Astrocyte of the spinal cord (primary cell): ENCODE measurements around the gene TNNI2.

ENCODE experiments used
- DNase-seq: peaks from one replicate; pipeline ENCODE4 v3.0.0; 2011; ENCODE audit warnings: low read depth, low spot score
- H3K4me3 ChIP-seq: 2 replicates; pipeline ENCODE4 v1.5.1; 2011; ENCODE audit warnings: low read depth, mild to moderate bottlenecking, low read length, moderate library complexity
- in situ Hi-C: cut with HindIII; loops from 2 replicates; pipeline ENCODE4 v1.10.0; 2017; ENCODE audit warnings: low sequenced_read_pairs
- TF ChIP-seq, protein P1 (sequence below): IDR thresholded peaks from 2 replicates; pipeline ENCODE4 v1.5.1; 2012; ENCODE audit warnings: low read depth, mild to moderate bottlenecking, low read length, inconsistent platforms

The TNNI2 gene

DNA sequence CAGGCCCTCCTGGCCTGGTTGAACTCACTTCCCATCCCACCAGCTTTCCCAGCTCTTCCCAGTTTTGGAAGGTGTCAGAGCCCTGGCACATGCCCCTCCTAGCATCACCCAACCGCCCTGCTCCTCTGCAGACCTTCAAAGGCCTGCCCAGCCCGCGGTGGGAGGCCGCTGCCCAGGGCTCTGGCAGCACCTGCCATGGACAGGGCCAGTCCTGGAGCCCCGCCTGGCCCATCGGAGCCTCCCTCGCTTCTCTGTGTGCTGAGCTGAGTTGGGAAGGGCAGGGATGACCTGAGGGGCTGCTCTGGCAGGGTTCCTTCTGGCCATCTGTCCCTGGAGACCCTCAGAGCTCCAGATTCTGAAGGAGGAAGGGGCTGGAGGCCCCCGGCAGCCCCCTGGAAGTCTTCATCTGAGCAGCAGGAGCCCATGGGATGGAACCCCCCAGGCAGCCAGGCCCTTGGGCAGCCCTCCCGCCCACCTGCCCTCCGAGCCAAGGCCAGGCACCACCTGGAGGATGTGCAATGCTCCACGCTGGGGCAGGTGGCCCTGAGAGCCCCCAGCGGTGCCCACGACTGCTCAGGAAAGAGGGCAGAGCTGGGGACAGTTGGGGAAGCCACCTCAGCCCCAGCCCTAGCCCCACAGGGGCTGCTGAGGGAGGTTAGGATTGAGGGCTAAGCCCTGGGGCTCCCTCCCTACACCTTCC, 17.7 kb downstream of the TNNI2 start:
- DNase-seq = no peak
- TF ChIP-seq, protein P1, sequence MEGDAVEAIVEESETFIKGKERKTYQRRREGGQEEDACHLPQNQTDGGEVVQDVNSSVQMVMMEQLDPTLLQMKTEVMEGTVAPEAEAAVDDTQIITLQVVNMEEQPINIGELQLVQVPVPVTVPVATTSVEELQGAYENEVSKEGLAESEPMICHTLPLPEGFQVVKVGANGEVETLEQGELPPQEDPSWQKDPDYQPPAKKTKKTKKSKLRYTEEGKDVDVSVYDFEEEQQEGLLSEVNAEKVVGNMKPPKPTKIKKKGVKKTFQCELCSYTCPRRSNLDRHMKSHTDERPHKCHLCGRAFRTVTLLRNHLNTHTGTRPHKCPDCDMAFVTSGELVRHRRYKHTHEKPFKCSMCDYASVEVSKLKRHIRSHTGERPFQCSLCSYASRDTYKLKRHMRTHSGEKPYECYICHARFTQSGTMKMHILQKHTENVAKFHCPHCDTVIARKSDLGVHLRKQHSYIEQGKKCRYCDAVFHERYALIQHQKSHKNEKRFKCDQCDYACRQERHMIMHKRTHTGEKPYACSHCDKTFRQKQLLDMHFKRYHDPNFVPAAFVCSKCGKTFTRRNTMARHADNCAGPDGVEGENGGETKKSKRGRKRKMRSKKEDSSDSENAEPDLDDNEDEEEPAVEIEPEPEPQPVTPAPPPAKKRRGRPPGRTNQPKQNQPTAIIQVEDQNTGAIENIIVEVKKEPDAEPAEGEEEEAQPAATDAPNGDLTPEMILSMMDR = no peak
- in situ Hi-C loops = no loop called here
- H3K4me3 ChIP-seq = no peak overlapping the region

DNA sequence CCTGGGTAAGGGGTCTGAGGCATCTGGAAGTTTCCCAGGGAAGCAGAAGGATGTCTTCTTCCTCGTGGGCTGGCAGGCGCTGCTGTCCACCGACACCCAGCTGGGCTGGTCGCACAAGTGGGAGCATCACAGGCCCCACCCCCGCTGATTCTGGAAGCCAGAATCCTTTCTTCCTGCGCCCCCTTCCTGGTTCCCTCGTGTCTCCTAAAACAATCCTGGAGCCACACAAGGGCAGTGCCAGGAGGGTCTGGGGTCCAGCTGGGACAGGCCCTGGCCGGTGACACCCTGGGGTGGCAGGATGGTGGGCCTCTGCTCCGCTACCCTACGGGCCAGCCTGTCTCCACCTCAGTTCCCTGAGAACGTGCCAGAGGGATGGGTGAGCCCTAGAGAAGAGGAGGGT, 18.3 kb downstream of the TNNI2 start:
- TF ChIP-seq, protein P1 = no peak
- DNase-seq = no peak
- no peak overlapping the region for H3K4me3 ChIP-seq
- in situ Hi-C loops = no loop called here

DNA sequence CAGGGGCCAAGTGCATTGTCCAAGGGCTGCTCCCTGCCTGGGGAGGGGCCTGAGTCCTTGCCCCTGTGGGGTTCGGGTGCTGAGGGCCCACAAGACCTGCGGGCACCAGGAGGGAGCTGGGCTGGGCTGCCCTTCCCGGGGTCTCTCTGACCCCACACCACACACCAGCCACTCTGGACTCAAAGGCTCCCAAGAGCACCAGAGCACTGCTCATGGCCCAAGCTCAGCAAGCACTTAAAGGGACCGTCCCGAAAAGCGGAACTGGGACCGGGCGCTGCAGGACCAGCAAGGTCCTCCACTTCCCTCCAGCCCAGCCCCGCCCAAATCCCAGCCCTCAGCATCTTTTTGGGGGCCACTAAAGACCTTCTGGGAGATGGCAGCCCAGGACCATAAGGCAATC, 19.4 kb downstream of the TNNI2 start:
- in situ Hi-C loops = no loop called here
- TF ChIP-seq, protein P1 = no peak
- DNase-seq = no peak
- H3K4me3 ChIP-seq = no peak overlapping the region

DNA sequence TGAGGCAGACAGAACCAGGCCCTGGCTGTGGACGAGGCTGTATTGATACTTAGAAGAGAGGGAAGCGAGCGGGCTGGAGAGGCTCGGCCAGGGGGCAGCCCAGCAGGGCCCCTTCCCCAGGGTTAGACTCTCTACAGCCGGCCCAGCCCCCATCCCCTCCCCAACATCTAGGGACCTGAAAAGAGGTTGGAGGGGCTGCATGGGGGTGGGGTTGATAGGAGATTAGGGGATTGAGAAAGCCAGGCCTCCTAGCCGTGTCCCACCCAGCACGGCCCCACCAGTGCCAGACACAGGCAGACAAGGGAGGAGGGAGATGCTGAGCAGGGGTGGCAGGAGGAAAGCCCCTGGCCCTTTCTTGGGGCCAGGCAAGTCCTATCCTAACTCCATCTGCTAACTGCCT, 19.8 kb downstream of the TNNI2 start:
- DNase-seq = no peak
- no peak overlapping the region for H3K4me3 ChIP-seq
- in situ Hi-C loops = no loop called here

DNA sequence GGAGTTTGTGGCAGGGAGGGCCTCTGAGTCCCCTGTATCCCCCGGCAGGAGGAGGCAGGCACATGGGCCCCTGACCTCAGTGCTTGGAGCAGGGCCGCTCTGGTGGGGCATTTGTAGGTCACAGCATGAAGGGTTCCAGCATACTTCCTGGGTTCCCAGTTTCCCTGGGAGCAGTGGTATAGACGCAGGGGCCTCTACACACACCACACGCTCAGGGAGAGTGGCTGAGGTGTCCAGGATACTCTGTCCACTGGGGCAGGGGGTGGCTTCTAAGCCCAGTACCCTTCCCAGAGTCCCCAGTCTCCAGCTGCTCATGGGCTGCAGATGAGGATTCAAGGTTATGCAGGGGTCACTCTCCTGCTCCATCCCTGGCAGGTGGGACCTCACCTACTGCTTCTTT, 20.2 kb downstream of the TNNI2 start:
- TF ChIP-seq, protein P1 = no peak
- no peak for DNase-seq
- H3K4me3 ChIP-seq = no peak overlapping the region
- in situ Hi-C loops = no loop called here

More for the DNA sequence above, 19.8 kb downstream of the TNNI2 start:
- TF ChIP-seq, protein P1 = no peak

DNA sequence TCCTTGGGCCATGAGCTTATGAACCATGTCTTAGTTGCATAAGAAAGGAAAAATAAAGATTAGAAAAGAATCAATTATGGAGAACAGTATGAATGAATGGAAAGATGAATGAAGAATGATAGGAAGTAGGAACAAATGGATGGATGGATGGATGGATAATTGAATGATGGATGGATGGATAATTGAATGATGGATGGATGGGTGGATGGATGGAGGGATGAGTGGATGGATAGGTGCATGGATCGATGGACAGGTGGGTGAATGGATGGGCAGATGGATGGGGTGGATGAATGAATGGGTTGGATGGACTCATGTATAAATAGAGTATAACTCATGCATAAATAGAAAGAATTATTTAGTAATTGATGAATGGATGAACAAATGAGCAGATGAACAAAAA, 21.3 kb downstream of the TNNI2 start:
- H3K4me3 ChIP-seq = no peak overlapping the region
- DNase-seq = no peak
- in situ Hi-C loops = no loop called here
- TF ChIP-seq, protein P1 = no peak
